Rectal smooth muscle tissue (tissue), 1 donor: ENCODE measurements around the gene ZNF618.

Experiments used
- H3K27ac ChIP-seq: one replicate; pipeline ENCODE4 v1.7.0; 2013; ENCODE audit warnings: low read depth, low read length, inconsistent platforms
- H3K27me3 ChIP-seq: one replicate; pipeline ENCODE4 v1.7.0; 2013; ENCODE audit warnings: low read length; ENCODE audit not compliant: control insufficient read depth, insufficient read depth
- H3K36me3 ChIP-seq: one replicate; pipeline ENCODE4 v1.7.0; 2013; ENCODE audit warnings: low read length; ENCODE audit not compliant: control insufficient read depth, insufficient read depth
- H3K4me1 ChIP-seq: one replicate; pipeline ENCODE4 v1.7.0; 2013; ENCODE audit warnings: low read length; ENCODE audit not compliant: control insufficient read depth, insufficient read depth
- H3K4me3 ChIP-seq: one replicate; pipeline ENCODE4 v1.7.0; 2013; ENCODE audit warnings: low read length
- H3K9ac ChIP-seq: one replicate; pipeline ENCODE4 v1.7.0; 2013; ENCODE audit warnings: low read length

ZNF618 gene

DNA sequence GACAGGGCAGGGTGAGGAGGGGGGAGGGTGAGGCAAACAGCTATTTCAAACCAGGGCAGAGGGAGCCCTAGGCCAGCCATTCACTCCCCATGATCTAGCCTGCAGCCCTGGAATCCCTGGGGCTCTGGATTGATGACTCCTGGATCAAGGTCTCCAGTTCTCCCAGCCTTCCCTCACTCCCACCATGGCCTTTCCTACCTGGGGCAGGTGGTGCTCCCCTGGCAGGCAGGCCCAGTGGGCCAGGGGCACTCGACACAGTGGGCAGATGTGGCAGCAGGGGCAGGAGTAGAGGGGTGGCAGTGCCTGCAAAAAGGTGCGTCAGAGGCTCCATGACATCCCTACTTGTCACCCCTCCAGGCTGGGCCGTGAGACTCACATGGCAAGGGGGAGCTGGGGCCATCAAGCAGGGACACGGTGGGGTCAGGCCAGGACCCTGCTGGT lies 216.9 kb downstream of the ZNF618 start:
- Histone ChIP-seq H3K9ac (no peak overlapping the region), H3K36me3 (no peaks in the 10 kb centered on the region), H3K27me3 (no peaks in the 10 kb centered on the region), H3K4me3 (no peak overlapping the region), H3K27ac (no peak overlapping the region), H3K4me1 (no peaks in the 10 kb centered on the region)

DNA sequence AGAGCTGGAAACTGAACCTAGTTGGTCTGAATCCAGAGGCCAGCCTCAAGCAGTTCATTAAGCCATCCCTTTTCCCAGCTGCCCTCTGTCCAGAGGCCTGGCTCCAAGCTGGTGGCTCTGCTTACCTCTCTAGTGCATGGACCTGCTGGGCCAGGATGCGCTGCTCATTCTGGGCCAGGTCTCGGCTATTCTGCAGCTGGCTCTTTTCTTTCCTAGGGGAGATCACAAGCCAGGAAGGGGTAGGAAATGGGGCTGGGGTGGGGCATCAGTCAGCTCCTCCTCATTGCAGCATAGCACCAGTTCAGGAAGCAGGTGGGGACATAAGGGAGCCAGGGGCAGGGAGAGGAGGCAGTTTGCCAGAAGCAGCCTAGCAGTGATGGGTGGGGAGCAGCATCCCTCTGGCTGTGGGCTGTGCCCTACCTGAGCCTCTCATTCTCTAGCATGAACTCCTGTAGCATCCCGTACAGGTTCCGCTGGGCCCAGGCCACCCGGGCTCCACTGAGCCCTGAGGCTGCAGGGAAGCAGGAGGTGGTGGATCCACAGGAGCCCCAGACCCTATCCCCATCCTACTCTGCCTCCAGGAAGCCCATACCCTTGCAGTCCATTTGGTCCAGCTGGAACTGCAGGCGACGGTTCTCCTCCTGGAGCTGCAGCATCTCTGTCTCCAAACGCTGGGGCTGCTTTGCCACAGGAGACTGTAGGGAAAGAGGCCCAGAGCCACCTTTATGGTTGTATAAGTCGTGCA lies 217.8 kb downstream of the ZNF618 start:
- H3K4me1 ChIP-seq: no peaks in the 10 kb centered on the region
- H3K4me3 ChIP-seq: no peak overlapping the region
- H3K9ac ChIP-seq: no peak overlapping the region
- H3K27ac ChIP-seq: no peak overlapping the region
- H3K36me3 ChIP-seq: no peaks in the 10 kb centered on the region
- H3K27me3 ChIP-seq: no peaks in the 10 kb centered on the region

- H3K27me3 ChIP-seq: no peaks in the 10 kb centered on the region
- H3K4me3 ChIP-seq: no peak overlapping the region
- no peak overlapping the region for H3K27ac ChIP-seq
- H3K4me1 ChIP-seq: no peaks in the 10 kb centered on the region
- no peaks in the 10 kb centered on the region for H3K36me3 ChIP-seq
- no peak overlapping the region for H3K9ac ChIP-seq
These were observed 218.9 kb downstream of the ZNF618 start for GRCh38 chr9:114094971-114095370.

- Histone ChIP-seq H3K4me3 (no peak overlapping the region), H3K27me3 (no peaks in the 10 kb centered on the region), H3K4me1 (no peaks in the 10 kb centered on the region), H3K9ac (no peak overlapping the region), H3K36me3 (no peaks in the 10 kb centered on the region), H3K27ac (no peak overlapping the region)
These were observed 220.0 kb downstream of the ZNF618 start for GRCh38 chr9:114096041-114096511.

GRCh38 chr9:114096866-114097612 lies 220.9 kb downstream of the ZNF618 start:
- no peak overlapping the region for H3K4me3 ChIP-seq
- H3K9ac ChIP-seq: no peak overlapping the region
- H3K27ac ChIP-seq: no peak overlapping the region

GRCh38 chr9:114097613-114098020 lies 221.5 kb downstream of the ZNF618 start:
- H3K9ac ChIP-seq: no peak overlapping the region
- no peaks in the 10 kb centered on the region for H3K4me1 ChIP-seq
- peak overlapping the region; percentile 14 for H3K4me3 ChIP-seq
- H3K36me3 ChIP-seq: no peaks in the 10 kb centered on the region
- no peak overlapping the region for H3K27ac ChIP-seq
- no peaks in the 10 kb centered on the region for H3K27me3 ChIP-seq

More at GRCh38 chr9:114096866-114097612, 220.9 kb downstream of the ZNF618 start:
- no peaks in the 10 kb centered on the region for H3K27me3 ChIP-seq
- no peaks in the 10 kb centered on the region for H3K36me3 ChIP-seq
- no peaks in the 10 kb centered on the region for H3K4me1 ChIP-seq

DNA sequence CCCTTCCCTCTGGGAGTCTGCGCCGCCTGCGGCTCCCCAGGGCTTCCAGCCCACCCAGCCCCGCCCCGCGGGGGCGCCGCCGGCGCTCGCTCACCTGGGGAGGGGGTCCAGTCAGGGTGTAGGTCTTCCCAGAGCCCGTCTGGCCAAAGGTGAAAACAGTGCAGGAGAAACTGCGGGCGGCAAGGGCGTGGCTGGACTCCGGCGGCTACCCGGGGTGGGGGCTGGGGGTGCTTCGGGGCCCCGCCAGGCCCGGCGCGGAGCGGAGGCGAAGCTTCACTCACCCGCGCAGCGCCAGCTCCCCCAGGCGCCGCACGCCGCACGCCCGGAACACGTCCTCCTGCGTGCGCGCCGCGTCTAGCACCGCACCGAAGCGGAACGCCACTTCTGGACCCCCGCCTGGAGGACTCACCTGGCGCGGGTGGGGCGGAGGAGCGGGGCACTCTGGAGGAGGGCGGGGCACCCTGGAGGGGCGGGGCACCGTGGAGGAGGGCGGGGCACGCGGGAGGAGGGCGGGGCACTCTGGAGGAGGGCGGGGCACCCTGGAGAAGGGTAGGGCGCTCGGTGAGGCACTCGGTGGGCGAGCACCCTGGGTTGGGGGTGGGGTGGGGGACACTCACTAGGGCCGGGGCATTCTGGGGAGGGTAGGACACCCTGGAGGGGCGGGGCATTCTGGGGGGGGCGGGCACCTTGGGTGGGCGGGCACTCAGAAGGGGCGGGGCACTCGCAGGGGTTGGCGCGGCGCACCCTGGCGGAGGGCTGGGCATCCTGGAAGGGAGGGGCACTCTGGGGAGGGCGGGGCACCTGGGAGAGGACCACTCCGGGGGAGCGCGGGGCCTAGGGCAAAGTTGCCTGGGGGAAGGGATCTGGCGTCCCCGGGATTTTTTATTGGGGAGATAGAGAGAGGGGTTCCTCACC lies 222.2 kb downstream of the ZNF618 start:
- H3K4me3 ChIP-seq: peak overlapping the region; percentile 14
- H3K27ac ChIP-seq: no peak overlapping the region
- H3K9ac ChIP-seq: no peak overlapping the region
- H3K4me1 ChIP-seq: no peaks in the 10 kb centered on the region
- H3K27me3 ChIP-seq: no peaks in the 10 kb centered on the region
- H3K36me3 ChIP-seq: no peaks in the 10 kb centered on the region

DNA sequence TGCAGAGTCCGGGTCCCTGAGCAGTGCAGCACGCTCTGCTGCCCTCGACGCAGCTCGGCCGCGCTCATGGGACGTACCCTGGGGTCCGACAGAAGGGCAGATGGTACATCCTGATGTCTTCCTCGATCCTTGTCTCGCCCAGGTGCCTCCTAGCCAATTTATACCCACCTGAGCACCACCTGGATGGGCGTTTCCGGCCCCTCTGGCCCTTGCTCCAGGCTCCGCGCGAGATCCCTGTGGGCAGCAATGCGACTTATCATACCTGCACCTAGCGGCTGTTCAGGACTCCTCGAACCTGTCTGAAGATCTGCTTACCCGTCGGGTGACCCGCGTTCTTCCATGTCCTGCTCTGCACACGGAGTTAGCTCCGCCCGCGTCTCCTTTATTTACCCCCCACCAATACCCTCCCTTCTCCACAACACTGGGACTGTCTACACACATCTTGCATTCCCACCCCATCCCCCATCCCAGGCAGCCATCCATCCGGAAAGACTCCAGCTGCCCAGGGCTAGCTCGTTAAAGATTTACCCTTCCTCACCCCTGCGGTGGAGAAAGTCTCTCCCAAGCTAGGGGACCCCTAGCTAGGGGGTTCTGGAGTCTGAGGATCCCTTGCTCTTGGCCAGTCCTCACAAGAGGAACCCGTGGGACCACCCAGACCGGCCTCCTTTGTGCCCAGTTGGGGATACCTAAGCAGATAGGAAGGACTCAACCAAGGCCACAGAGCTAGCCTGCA lies 223.0 kb downstream of the ZNF618 start, which contains the start of gene KIF12:
TSS of gene KIF12 (minus strand) at position 357 of the 733 bp plus-strand sequence. CDS start at position 341, 16 bp downstream.
- Histone ChIP-seq H3K27me3 (no peaks in the 10 kb centered on the region), H3K9ac (no peak within 1 kb of the TSS), H3K4me1 (no peaks in the 10 kb centered on the region), H3K4me3 (peak within 1 kb of the TSS; percentile 14), H3K36me3 (no peaks in the 10 kb centered on the region), H3K27ac (no peak within 1 kb of the TSS)

- Histone ChIP-seq H3K9ac (no peak overlapping the region), H3K4me1 (no peaks in the 10 kb centered on the region), H3K27me3 (no peaks in the 10 kb centered on the region), H3K27ac (no peak overlapping the region), H3K4me3 (no peak overlapping the region), H3K36me3 (no peaks in the 10 kb centered on the region)
These were observed 223.7 kb downstream of the ZNF618 start for GRCh38 chr9:114099669-114100270.

GRCh38 chr9:114100536-114100935 lies 224.4 kb downstream of the ZNF618 start:
- Histone ChIP-seq H3K27me3 (no peaks in the 10 kb centered on the region), H3K4me3 (no peak overlapping the region), H3K27ac (no peak overlapping the region), H3K9ac (no peak overlapping the region), H3K4me1 (no peaks in the 10 kb centered on the region), H3K36me3 (no peaks in the 10 kb centered on the region)

GRCh38 chr9:114102484-114102883 lies 226.4 kb downstream of the ZNF618 start:
- Histone ChIP-seq H3K4me1 (no peaks in the 10 kb centered on the region), H3K36me3 (no peaks in the 10 kb centered on the region), H3K27ac (no peak overlapping the region), H3K27me3 (no peaks in the 10 kb centered on the region), H3K9ac (no peak overlapping the region), H3K4me3 (no peak overlapping the region)
